T-cell (primary cell): ENCODE results near the gene SUSD1. TPM values are rescaled to one million over a fixed set of nuclear protein-coding genes. Genes with fewer than 3 reads are reported as not detected.

ENCODE experiments used
- ATAC-seq, 4 experiments: fragments of 200-7000 bp in 3 of 4; fragments of 150-1000 bp in 1 of 4; cut with Tn5 transposase; replicated peaks in 1 of 4; 1 replicate in 3 of 4; 2 replicates in 1 of 4; pipeline ENCODE4 v1.10.0; 2021; ENCODE audit warnings: moderate library complexity in 3 of 4, mild to moderate bottlenecking in 2 of 4, moderate number of reproducible peaks in 1 of 4
- CTCF ChIA-PET, 2 donors: fragments of 300-600 bp; sonication (Branson Sonifier 250); formaldehyde crosslinking; loops; one replicate each; lab custom pipeline; 2022; ENCODE audit warnings: antibody characterized with exemption in 2 of 2; lab: Charles Lee
- POLR2A ChIA-PET, 2 donors: fragments of 300-600 bp; sonication (Branson Sonifier 250); formaldehyde crosslinking; loops; one replicate each; lab custom pipeline; 2022; ENCODE audit warnings: antibody characterized with exemption in 2 of 2; lab: Charles Lee
- DNase-seq, 35 experiments: peaks; one replicate each; pipeline versions ENCODE4 v3.0.0 to v3.0.0-alpha.2; 2013 to 2023
- H3K27ac ChIP-seq: one replicate; pipeline ENCODE4 v1.5.1; 2013; ENCODE audit warnings: low read length
- H3K27me3 ChIP-seq, 2 experiments: replicated peaks in 1 of 2; 1 replicate in 1 of 2; 2 replicates in 1 of 2; pipeline versions ENCODE4 v1.6.1 to v1.7.0; 2013; ENCODE audit warnings: low read length in 1 of 2, mixed read lengths in 1 of 2; ENCODE audit not compliant: control insufficient read depth in 2 of 2, insufficient read depth in 2 of 2; ENCODE audit errors: extremely low read depth in 1 of 2
- H3K36me3 ChIP-seq, 2 donors: 1 replicate in 1 of 2; 2 replicates in 1 of 2; pipeline versions ENCODE4 v1.6.1 to v1.7.0; 2013; ENCODE audit warnings: low read length in 1 of 2; ENCODE audit not compliant: control insufficient read depth in 2 of 2, insufficient read depth in 1 of 2; ENCODE audit errors: extremely low read depth in 1 of 2
- H3K4me1 ChIP-seq, 2 experiments: 1 replicate in 1 of 2; 2 replicates in 1 of 2; pipeline versions ENCODE4 v1.6.1 to v1.7.0; 2013; ENCODE audit warnings: low read length in 2 of 2, mixed read lengths in 1 of 2; ENCODE audit not compliant: insufficient read depth in 2 of 2, control insufficient read depth in 1 of 2; ENCODE audit errors: extremely low read depth in 1 of 2
- H3K4me3 ChIP-seq, 2 donors: 1 replicate in 1 of 2; 2 replicates in 1 of 2; pipeline versions ENCODE4 v1.5.1 to v1.7.0; 2013; ENCODE audit warnings: mild to moderate bottlenecking in 2 of 2, low read length in 1 of 2, moderate library complexity in 1 of 2; ENCODE audit not compliant: control insufficient read depth in 1 of 2; ENCODE audit errors: extremely low read depth in 1 of 2
- H3K9me3 ChIP-seq: 2 replicates; pipeline ENCODE4 v1.7.0; 2013
- H3K27ac Mint-ChIP-seq, 2 donors: one replicate each; pipeline ENCODE4 v1.8.0; 2020 to 2021; ENCODE audit warnings: mild to moderate bottlenecking in 2 of 2, mixed read lengths in 2 of 2
- H3K27me3 Mint-ChIP-seq, 2 donors: one replicate each; pipeline ENCODE4 v1.8.0; 2021 to 2022; ENCODE audit warnings: mixed read lengths in 2 of 2
- H3K36me3 Mint-ChIP-seq: one replicate; pipeline ENCODE4 v1.8.0; 2021; ENCODE audit warnings: mixed read lengths
- H3K4me1 Mint-ChIP-seq, 3 donors: one replicate each; pipeline ENCODE4 v1.8.0; 2020 to 2022; ENCODE audit warnings: mixed read lengths in 3 of 3, mild to moderate bottlenecking in 1 of 3
- H3K4me3 Mint-ChIP-seq, 3 donors: one replicate each; pipeline ENCODE4 v1.8.0; 2020 to 2022; ENCODE audit warnings: mild to moderate bottlenecking in 3 of 3, mixed read lengths in 3 of 3, moderate library complexity in 3 of 3
- H3K9me3 Mint-ChIP-seq, 3 donors: one replicate each; pipeline ENCODE4 v1.8.0; 2020 to 2022; ENCODE audit warnings: mixed read lengths in 3 of 3
- WGBS: methylation state at CpG from one replicate; pipeline ENCODE4 v1.1.5; 2013; ENCODE audit warnings: missing lambda C conversion rate; ENCODE audit not compliant: insufficient coverage; 5-methylcytosine and 5-hydroxymethylcytosine counted together
- total RNA-seq, 35 experiments: library from RNA in 6 of 35; stranded (reverse) in 6 of 35; fragments of 120-200 nt in 1 of 35; gene quantifications; one replicate each; pipeline versions ENCODE4 v1.2.1 to v1.2.4 and lab custom pipeline; 2013 to 2026

The SUSD1 gene
- total RNA-seq, 5 donors from 2014 or later (not counting 1 experiment from before 2014, with no cell fraction given), result 5.6 to 17.5 (median 7.9) TPM

GRCh38 chr9:112032009-112032408 lies 143.1 kb downstream of the SUSD1 start:
- Mint-ChIP-seq H3K36me3 (peaks cover 2% of the 10 kb centered on the region), H3K4me3 (no peak overlapping the region), H3K9me3 (no peaks in the 10 kb centered on the region), H3K4me1 (peaks cover 46 to 76% (median 57%) of the 10 kb centered on the region in 3 donors), H3K27ac (peak overlapping the region in 1 of 2 donors; percentile 68), H3K27me3 (no peaks in the 10 kb centered on the region)
- Histone ChIP-seq H3K4me1 (peaks cover 27 to 39% of the 10 kb centered on the region in 2 experiments), H3K9me3 (no peaks in the 10 kb centered on the region), H3K27me3 (peaks cover 0 to 4% of the 10 kb centered on the region in 2 experiments), H3K4me3 (no peak overlapping the region), H3K36me3 (no peaks in the 10 kb centered on the region), H3K27ac (no peak overlapping the region)
- ChIA-PET POLR2A (interaction anchor here in 1 of 2 donors (0.7 kb wide), 1 partner anchor 1368 kb away, joined by 3 read pairs; no protein-coding TSS in a partner anchor), CTCF (interaction anchor here in 1 of 2 donors (0.6 kb wide), 1 partner anchor 152 kb away, joined by 4 read pairs; no protein-coding TSS in a partner anchor)
- DNase-seq, result no peak
- 100% methylated on average over 1 of the region's 2 CpGs for WGBS
- ATAC-seq, result no peak

- no peak overlapping the region for H3K4me3 Mint-ChIP-seq
- CTCF ChIA-PET, result interaction anchor here in 1 of 2 donors (0.6 kb wide), 2 partner anchors 43 to 151 kb away, joined by 3 to 4 read pairs; no protein-coding TSS in a partner anchor
- ATAC-seq (no peak), DNase-seq (no peak)
- Histone ChIP-seq H3K9me3 (no peaks in the 10 kb centered on the region), H3K27ac (no peak overlapping the region), H3K27me3 (peaks cover 0 to 4% of the 10 kb centered on the region in 2 experiments), H3K36me3 (no peaks in the 10 kb centered on the region), H3K4me3 (no peak overlapping the region), H3K4me1 (peaks cover 21 to 35% of the 10 kb centered on the region in 2 experiments)
- peaks cover 43 to 72% (median 56%) of the 10 kb centered on the region in 3 donors for H3K4me1 Mint-ChIP-seq
- H3K36me3 Mint-ChIP-seq, result peaks cover 2% of the 10 kb centered on the region
- no peaks in the 10 kb centered on the region for H3K9me3 Mint-ChIP-seq
- POLR2A ChIA-PET, result interaction anchor here in 1 of 2 donors (0.7 kb wide), 1 partner anchor 1367 kb away, joined by 3 read pairs; no protein-coding TSS in a partner anchor
- H3K27me3 Mint-ChIP-seq, result no peaks in the 10 kb centered on the region
- no CpG with 5 or more reads among the region's 3 CpGs for WGBS
- H3K27ac Mint-ChIP-seq, result no peak overlapping the region
Observed at GRCh38 chr9:112031400-112031799, 143.7 kb downstream of the SUSD1 start.

GRCh38 chr9:112029921-112030444 lies 145.1 kb downstream of the SUSD1 start:
- Mint-ChIP-seq H3K4me1 (peaks cover 32 to 60% (median 44%) of the 10 kb centered on the region in 3 donors), H3K27me3 (peaks cover 0 to 1% of the 10 kb centered on the region in 2 donors), H3K4me3 (peak overlapping the region in 1 of 3 donors; percentile 3), H3K9me3 (no peaks in the 10 kb centered on the region), H3K27ac (peak overlapping the region; percentile 19 to 30), H3K36me3 (peaks cover 10% of the 10 kb centered on the region)
- Histone ChIP-seq H3K4me1 (peaks cover 13 to 24% of the 10 kb centered on the region in 2 experiments), H3K4me3 (no peak overlapping the region), H3K9me3 (no peaks in the 10 kb centered on the region), H3K27me3 (peaks cover 0 to 3% of the 10 kb centered on the region in 2 experiments), H3K27ac (no peak overlapping the region), H3K36me3 (no peaks in the 10 kb centered on the region)
- ChIA-PET POLR2A (no interaction called here), CTCF (no interaction called here)
- WGBS, result 40% methylated on average over 1 of the region's 3 CpGs
- peak in 1 of 35 experiments; percentile 8 for DNase-seq
- peak in 3 of 4 experiments; percentile 36 to 42 (median 40) for ATAC-seq

DNA sequence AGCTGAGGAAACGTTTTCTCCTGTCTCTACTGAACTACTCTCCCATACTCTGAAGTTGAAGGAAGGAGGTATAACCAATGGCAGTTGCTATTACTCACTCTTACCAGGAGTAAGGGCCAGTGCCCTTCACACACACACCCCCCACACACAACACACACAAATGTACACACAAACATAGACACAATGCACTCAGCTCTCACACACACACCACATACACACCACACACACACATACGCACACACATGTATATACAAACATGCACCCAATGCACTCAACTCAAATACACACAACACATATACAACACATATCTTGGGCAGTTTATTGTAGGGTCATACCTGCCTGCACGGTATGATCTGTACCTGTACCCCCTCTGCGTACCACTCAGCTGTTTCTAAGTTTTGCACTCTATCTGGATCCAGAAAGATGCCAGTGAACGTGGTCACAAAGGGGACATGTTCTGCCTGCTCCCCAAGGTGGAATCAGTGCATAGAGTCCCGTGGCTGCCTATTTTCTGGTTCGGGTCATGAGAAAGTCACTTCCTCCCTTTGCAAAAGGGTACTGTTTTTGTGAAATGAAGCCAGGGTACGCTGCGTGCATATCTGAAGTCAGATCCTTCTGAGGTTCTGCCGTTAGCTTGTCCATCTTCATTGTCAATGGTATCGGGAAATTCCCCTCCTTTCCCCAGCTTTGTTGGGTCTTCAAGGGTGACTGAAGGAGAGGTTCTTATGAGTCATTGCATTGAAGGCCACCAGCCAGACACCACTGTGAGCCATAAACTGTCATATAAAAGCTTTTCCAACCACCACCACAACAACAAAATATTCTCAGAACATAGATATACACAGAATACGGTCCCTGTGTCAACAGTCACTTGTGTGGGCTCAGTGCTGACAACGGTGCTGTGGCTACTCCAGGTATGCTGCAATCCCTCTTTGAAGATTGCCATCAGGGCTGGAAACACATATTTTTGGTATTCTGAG lies 146.6 kb downstream of the SUSD1 start:
- DNase-seq, result peak in 1 of 35 experiments; percentile 17
- Mint-ChIP-seq H3K4me3 (no peak overlapping the region), H3K36me3 (peaks cover 10% of the 10 kb centered on the region), H3K4me1 (peaks cover 20 to 46% (median 31%) of the 10 kb centered on the region in 3 donors), H3K27ac (no peak overlapping the region), H3K27me3 (peaks cover 0 to 1% of the 10 kb centered on the region in 2 donors), H3K9me3 (no peaks in the 10 kb centered on the region)
- CTCF ChIA-PET, result interaction anchor here in 1 of 2 donors (0.8 kb wide), 1 partner anchor 112 kb away, joined by 3 read pairs; no protein-coding TSS in a partner anchor
- H3K27me3 ChIP-seq, result no peaks in the 10 kb centered on the region
- H3K27ac ChIP-seq, result no peak overlapping the region
- peak; percentile 27 to 44 (median 42) for ATAC-seq
- no peaks in the 10 kb centered on the region for H3K9me3 ChIP-seq
- no peak overlapping the region for H3K4me3 ChIP-seq
- POLR2A ChIA-PET, result interaction anchor here in 1 of 2 donors (0.6 kb wide), 1 partner anchor 92 kb away, joined by 3 read pairs; no protein-coding TSS in a partner anchor
- 87% methylated on average over 6 of the region's 13 CpGs for WGBS
- peaks cover 7 to 11% of the 10 kb centered on the region in 2 experiments for H3K4me1 ChIP-seq
- H3K36me3 ChIP-seq, result no peaks in the 10 kb centered on the region

- Histone ChIP-seq H3K9me3 (no peaks in the 10 kb centered on the region), H3K4me3 (no peak overlapping the region), H3K4me1 (peaks cover 4 to 9% of the 10 kb centered on the region in 2 experiments), H3K27ac (no peak overlapping the region), H3K27me3 (no peaks in the 10 kb centered on the region), H3K36me3 (no peaks in the 10 kb centered on the region)
- ChIA-PET POLR2A (no interaction called here), CTCF (no interaction called here)
- Mint-ChIP-seq H3K27ac (no peak overlapping the region), H3K4me3 (no peak overlapping the region), H3K4me1 (peaks cover 10 to 28% (median 22%) of the 10 kb centered on the region in 3 donors), H3K9me3 (no peaks in the 10 kb centered on the region), H3K36me3 (peaks cover 7% of the 10 kb centered on the region), H3K27me3 (peaks cover 4 to 5% of the 10 kb centered on the region in 2 donors)
- no peak for ATAC-seq
- DNase-seq, result no peak
- no CpG with 5 or more reads among the region's 3 CpGs for WGBS
Observed at GRCh38 chr9:112025850-112026249, 149.2 kb downstream of the SUSD1 start.

DNA sequence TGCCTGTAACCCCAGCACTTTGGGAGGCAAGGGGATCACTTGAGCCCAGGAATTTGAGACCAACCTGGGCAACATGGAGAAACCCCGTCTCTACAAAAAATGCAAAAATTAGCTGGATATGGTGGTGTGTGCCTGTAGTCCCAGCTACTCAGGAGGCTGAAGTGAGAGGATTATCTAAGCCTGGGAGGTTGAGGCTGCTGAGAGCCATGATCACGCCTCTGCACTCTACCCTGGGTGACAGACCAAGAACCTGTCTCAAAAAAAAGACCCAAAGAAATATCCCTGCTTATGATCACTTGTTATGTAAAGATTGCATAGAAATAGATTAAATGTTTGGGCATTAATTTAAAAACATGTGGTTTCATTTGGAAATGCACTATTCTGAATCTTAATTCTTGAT lies 153.4 kb downstream of the SUSD1 start:
- Histone ChIP-seq H3K4me1 (no peaks in the 10 kb centered on the region), H3K27me3 (no peaks in the 10 kb centered on the region), H3K9me3 (no peaks in the 10 kb centered on the region), H3K27ac (no peak overlapping the region), H3K4me3 (no peak overlapping the region), H3K36me3 (no peaks in the 10 kb centered on the region)
- no CpG with 5 or more reads among the region's 2 CpGs for WGBS
- ATAC-seq (no peak), DNase-seq (no peak)
- peaks cover 4 to 5% of the 10 kb centered on the region in 2 donors for H3K27me3 Mint-ChIP-seq
- no peak overlapping the region for H3K4me3 Mint-ChIP-seq
- H3K36me3 Mint-ChIP-seq, result peaks cover 7% of the 10 kb centered on the region
- ChIA-PET CTCF (interaction anchor here in 1 of 2 donors (1.3 kb wide), 1 partner anchor 53 kb away, joined by 4 read pairs; no protein-coding TSS in a partner anchor), POLR2A (no interaction called here)
- H3K9me3 Mint-ChIP-seq, result no peaks in the 10 kb centered on the region
- H3K27ac Mint-ChIP-seq, result no peak overlapping the region
- H3K4me1 Mint-ChIP-seq, result peaks cover 0 to 7% (median 4%) of the 10 kb centered on the region in 3 donors
